GM18499 (cell line): Measurements from ENCODE around the gene PPP4R2.
"Not testable (repeated sequence)": the region's sequence is repeated elsewhere in the genome, so short reads cannot be mapped to it uniquely, and the experiment has no call there.

Source experiments
- ATAC-seq: cut with Tn5 transposase; IDR thresholded peaks from one replicate; pipeline ENCODE4 v1.9.1; 2021; ENCODE audit warnings: moderate number of reproducible peaks; ENCODE audit not compliant: insufficient read depth, unreplicated experiment

PPP4R2 gene

GRCh38 chr3:72976281-72976741 lies 20.3 kb upstream of the PPP4R2 start:
- ATAC-seq, result no peak

- no peak for ATAC-seq
These were observed 19.4 kb upstream of the PPP4R2 start for GRCh38 chr3:72977060-72977808.

GRCh38 chr3:72982609-72983366 lies 13.8 kb upstream of the PPP4R2 start:
- no peak for ATAC-seq

GRCh38 chr3:72985576-72985975 lies 11.0 kb upstream of the PPP4R2 start:
- ATAC-seq, result no peak

- no peak for ATAC-seq
These were observed 5.8 kb upstream of the PPP4R2 start for GRCh38 chr3:72990701-72991395.

- ATAC-seq, result no peak
These were observed 5.1 kb upstream of the PPP4R2 start for GRCh38 chr3:72991522-72991921.

- ATAC-seq, result no peak
These were observed 3.2 kb upstream of the PPP4R2 start for GRCh38 chr3:72993391-72993790.

GRCh38 chr3:72995337-72995736 lies 1.3 kb upstream of the PPP4R2 start:
- no peak for ATAC-seq

- ATAC-seq, result no peak
These were observed 514 bp upstream of the PPP4R2 start for GRCh38 chr3:72996121-72996472.

- ATAC-seq, result no peak
These were observed 880 bp downstream of the PPP4R2 start for GRCh38 chr3:72997421-72997961.

- ATAC-seq, result no peak
These were observed 1.9 kb downstream of the PPP4R2 start for GRCh38 chr3:72998466-72998865.

- no peak for ATAC-seq
These were observed 3.3 kb downstream of the PPP4R2 start for GRCh38 chr3:72999951-73000350.

- ATAC-seq, result not testable (repeated sequence)
These were observed 6.4 kb downstream of the PPP4R2 start for GRCh38 chr3:73003050-73003449.

GRCh38 chr3:73004316-73004715 lies 7.7 kb downstream of the PPP4R2 start:
- ATAC-seq, result no peak

- no peak for ATAC-seq
These were observed 11.5 kb downstream of the PPP4R2 start for GRCh38 chr3:73007992-73008712.

GRCh38 chr3:73009008-73009407 lies 12.4 kb downstream of the PPP4R2 start:
- no peak for ATAC-seq

GRCh38 chr3:73009750-73010149 lies 13.1 kb downstream of the PPP4R2 start:
- no peak for ATAC-seq

- ATAC-seq, result no peak
These were observed 13.5 kb downstream of the PPP4R2 start for GRCh38 chr3:73010158-73010557.

- ATAC-seq, result no peak
These were observed 21.7 kb downstream of the PPP4R2 start for GRCh38 chr3:73018298-73018697.

GRCh38 chr3:73018790-73019441 lies 22.3 kb downstream of the PPP4R2 start:
- no peak for ATAC-seq
